WTC11 (cell line): ENCODE results near the gene ADGRL3.

Experiments
- ATF1 ChIP-seq: sonication (generic); formaldehyde crosslinking; IDR thresholded peaks from 2 replicates; pipeline ENCODE4 v1.8.1; 2023; ENCODE audit warnings: mild to moderate bottlenecking, moderate library complexity, missing genetic modification reagents
- ELF4 ChIP-seq: sonication (generic); formaldehyde crosslinking; IDR thresholded peaks from 2 replicates; pipeline ENCODE4 v1.8.1; 2022; ENCODE audit warnings: low read depth, mild to moderate bottlenecking, moderate library complexity, missing genetic modification reagents
- ETV6 ChIP-seq: sonication (generic); formaldehyde crosslinking; IDR thresholded peaks from 2 replicates; pipeline ENCODE4 v1.8.1; 2022; ENCODE audit warnings: mild to moderate bottlenecking, missing genetic modification reagents
- FOXJ3 ChIP-seq: sonication (generic); formaldehyde crosslinking; IDR thresholded peaks from 2 replicates; pipeline ENCODE4 v1.9.0; 2021; ENCODE audit warnings: missing genetic modification reagents, mild to moderate bottlenecking, borderline replicate concordance
- SMAD4 ChIP-seq: sonication (generic); formaldehyde crosslinking; IDR thresholded peaks from 2 replicates; pipeline ENCODE4 v1.8.0; 2022; ENCODE audit warnings: mild to moderate bottlenecking, missing genetic modification reagents
- ZNF423 ChIP-seq: fragments of 250-450 bp; sonication (Bioruptor Pico); IDR thresholded peaks from 2 replicates; pipeline ENCODE4 v2.1.2; 2022; ENCODE audit warnings: mild to moderate bottlenecking, moderate library complexity
- TF ChIP-seq, protein P1 (sequence below): fragments of 200-600 bp; IDR thresholded peaks from 2 replicates; pipeline ENCODE4 v1.8.0; 2022; ENCODE audit warnings: antibody characterized with exemption
- TF ChIP-seq, protein P2 (sequence below): sonication (generic); formaldehyde crosslinking; IDR thresholded peaks from 2 replicates; pipeline ENCODE4 v1.8.0; 2023; ENCODE audit warnings: missing genetic modification reagents
- TF ChIP-seq, protein P3 (sequence below): sonication (generic); formaldehyde crosslinking; IDR thresholded peaks from 2 replicates; pipeline ENCODE4 v1.8.0; 2022; ENCODE audit warnings: mild to moderate bottlenecking, missing genetic modification reagents
- TF ChIP-seq, protein P4 (sequence below): sonication (generic); formaldehyde crosslinking; IDR thresholded peaks from 2 replicates; pipeline ENCODE4 v1.8.0; 2022; ENCODE audit warnings: mild to moderate bottlenecking, missing genetic modification reagents

DNA sequence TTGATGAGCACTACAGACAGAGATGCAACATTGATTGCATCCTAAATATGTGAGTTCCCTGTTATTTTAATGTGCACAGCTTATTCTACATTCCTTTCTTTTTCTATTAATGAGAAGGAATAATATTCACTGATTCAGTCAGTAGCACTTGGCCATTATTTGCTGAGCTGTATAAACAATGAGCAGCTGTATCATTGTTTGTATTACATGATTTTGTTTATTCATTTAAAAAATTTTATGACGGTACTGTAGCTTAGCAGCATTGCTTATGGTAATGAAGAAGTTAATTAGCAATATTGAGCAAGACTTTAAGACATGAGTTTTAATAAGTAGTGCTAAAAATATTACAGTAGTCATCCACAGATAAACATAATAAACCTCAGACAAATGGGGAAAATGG lies 582.0 kb downstream of the ADGRL3 start:
- TF ChIP-seq, protein P1, sequence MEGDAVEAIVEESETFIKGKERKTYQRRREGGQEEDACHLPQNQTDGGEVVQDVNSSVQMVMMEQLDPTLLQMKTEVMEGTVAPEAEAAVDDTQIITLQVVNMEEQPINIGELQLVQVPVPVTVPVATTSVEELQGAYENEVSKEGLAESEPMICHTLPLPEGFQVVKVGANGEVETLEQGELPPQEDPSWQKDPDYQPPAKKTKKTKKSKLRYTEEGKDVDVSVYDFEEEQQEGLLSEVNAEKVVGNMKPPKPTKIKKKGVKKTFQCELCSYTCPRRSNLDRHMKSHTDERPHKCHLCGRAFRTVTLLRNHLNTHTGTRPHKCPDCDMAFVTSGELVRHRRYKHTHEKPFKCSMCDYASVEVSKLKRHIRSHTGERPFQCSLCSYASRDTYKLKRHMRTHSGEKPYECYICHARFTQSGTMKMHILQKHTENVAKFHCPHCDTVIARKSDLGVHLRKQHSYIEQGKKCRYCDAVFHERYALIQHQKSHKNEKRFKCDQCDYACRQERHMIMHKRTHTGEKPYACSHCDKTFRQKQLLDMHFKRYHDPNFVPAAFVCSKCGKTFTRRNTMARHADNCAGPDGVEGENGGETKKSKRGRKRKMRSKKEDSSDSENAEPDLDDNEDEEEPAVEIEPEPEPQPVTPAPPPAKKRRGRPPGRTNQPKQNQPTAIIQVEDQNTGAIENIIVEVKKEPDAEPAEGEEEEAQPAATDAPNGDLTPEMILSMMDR = no peak
- TF ChIP-seq SMAD4 (CRISPR knock-in tag) (no peak), ATF1 (no peak), ZNF423 (CRISPR knock-in tag) (no peak), ETV6 (CRISPR knock-in tag) (no peak), ELF4 (no peak), FOXJ3 (CRISPR knock-in tag) (no peak)
- TF ChIP-seq, protein P2, sequence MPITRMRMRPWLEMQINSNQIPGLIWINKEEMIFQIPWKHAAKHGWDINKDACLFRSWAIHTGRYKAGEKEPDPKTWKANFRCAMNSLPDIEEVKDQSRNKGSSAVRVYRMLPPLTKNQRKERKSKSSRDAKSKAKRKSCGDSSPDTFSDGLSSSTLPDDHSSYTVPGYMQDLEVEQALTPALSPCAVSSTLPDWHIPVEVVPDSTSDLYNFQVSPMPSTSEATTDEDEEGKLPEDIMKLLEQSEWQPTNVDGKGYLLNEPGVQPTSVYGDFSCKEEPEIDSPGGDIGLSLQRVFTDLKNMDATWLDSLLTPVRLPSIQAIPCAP (CRISPR knock-in tag) = no peak
- TF ChIP-seq, protein P3, sequence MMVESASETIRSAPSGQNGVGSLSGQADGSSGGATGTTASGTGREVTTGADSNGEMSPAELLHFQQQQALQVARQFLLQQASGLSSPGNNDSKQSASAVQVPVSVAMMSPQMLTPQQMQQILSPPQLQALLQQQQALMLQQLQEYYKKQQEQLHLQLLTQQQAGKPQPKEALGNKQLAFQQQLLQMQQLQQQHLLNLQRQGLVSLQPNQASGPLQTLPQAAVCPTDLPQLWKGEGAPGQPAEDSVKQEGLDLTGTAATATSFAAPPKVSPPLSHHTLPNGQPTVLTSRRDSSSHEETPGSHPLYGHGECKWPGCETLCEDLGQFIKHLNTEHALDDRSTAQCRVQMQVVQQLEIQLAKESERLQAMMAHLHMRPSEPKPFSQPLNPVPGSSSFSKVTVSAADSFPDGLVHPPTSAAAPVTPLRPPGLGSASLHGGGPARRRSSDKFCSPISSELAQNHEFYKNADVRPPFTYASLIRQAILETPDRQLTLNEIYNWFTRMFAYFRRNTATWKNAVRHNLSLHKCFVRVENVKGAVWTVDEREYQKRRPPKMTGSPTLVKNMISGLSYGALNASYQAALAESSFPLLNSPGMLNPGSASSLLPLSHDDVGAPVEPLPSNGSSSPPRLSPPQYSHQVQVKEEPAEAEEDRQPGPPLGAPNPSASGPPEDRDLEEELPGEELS (CRISPR knock-in tag) = no peak
- TF ChIP-seq, protein P4, sequence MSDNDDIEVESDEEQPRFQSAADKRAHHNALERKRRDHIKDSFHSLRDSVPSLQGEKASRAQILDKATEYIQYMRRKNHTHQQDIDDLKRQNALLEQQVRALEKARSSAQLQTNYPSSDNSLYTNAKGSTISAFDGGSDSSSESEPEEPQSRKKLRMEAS = no peak
